Mesendoderm (in vitro differentiated cells): ENCODE data around the gene ATXN7L1.
"Not testable (repeated sequence)": the region's sequence is repeated elsewhere in the genome, so short reads cannot be mapped to it uniquely, and the experiment has no call there.

Source experiments
- DNase-seq: peaks from one replicate; pipeline ENCODE4 v3.0.0; 2013
- H2AK5ac ChIP-seq: 2 replicates; pipeline ENCODE4 v1.6.1; 2013; ENCODE audit warnings: low read length, inconsistent platforms
- H2BK120ac ChIP-seq: 2 replicates; pipeline ENCODE4 v1.6.1; 2013; ENCODE audit warnings: low read depth, mild to moderate bottlenecking, low read length, moderate library complexity, mixed read lengths
- H2BK15ac ChIP-seq: replicated peaks from 2 replicates; pipeline ENCODE4 v1.6.1; 2013; ENCODE audit warnings: low read depth, mild to moderate bottlenecking, moderate library complexity
- H2BK5ac ChIP-seq: 2 replicates; pipeline ENCODE4 v1.6.1; 2013; ENCODE audit warnings: low read length, inconsistent platforms
- H3K18ac ChIP-seq: 2 replicates; pipeline ENCODE4 v1.6.1; 2013; ENCODE audit warnings: mild to moderate bottlenecking, low read length, mixed read lengths
- H3K23ac ChIP-seq: one replicate; pipeline ENCODE4 v1.6.1; 2013; ENCODE audit warnings: low read length
- H3K27ac ChIP-seq: 2 replicates; pipeline ENCODE4 v1.5.1; 2013; ENCODE audit warnings: low read depth, mild to moderate bottlenecking, inconsistent platforms, low read length, moderate library complexity
- H3K27me3 ChIP-seq: 2 replicates; pipeline ENCODE4 v1.6.1; 2013; ENCODE audit warnings: low read length, control low read depth, mild to moderate bottlenecking, inconsistent platforms; ENCODE audit not compliant: insufficient read depth, poor library complexity
- H3K36me3 ChIP-seq: 2 replicates; pipeline ENCODE4 v1.6.1; 2013; ENCODE audit warnings: low read length, inconsistent platforms; ENCODE audit not compliant: control insufficient read depth, insufficient read depth
- H3K4ac ChIP-seq: one replicate; pipeline ENCODE4 v1.6.1; 2013; ENCODE audit warnings: low read depth, mild to moderate bottlenecking, low read length, moderate library complexity
- H3K4me1 ChIP-seq: 2 replicates; pipeline ENCODE4 v1.6.1; 2013; ENCODE audit warnings: low read depth, low read length, inconsistent platforms; ENCODE audit not compliant: control insufficient read depth
- H3K4me2 ChIP-seq: 2 replicates; pipeline ENCODE4 v1.6.1; 2013; ENCODE audit warnings: low read length
- H3K4me3 ChIP-seq: 2 replicates; pipeline ENCODE4 v1.5.1; 2013; ENCODE audit warnings: mild to moderate bottlenecking, low read length
- H3K56ac ChIP-seq: one replicate; pipeline ENCODE4 v1.6.1; 2013; ENCODE audit warnings: low read length
- H3K79me1 ChIP-seq: 2 replicates; pipeline ENCODE4 v1.6.1; 2013; ENCODE audit warnings: low read length, inconsistent platforms
- H3K79me2 ChIP-seq: 2 replicates; pipeline ENCODE4 v1.6.1; 2013; ENCODE audit warnings: mild to moderate bottlenecking, low read length; ENCODE audit not compliant: control insufficient read depth, insufficient read depth
- H3K9ac ChIP-seq: 2 replicates; pipeline ENCODE4 v1.6.1; 2013; ENCODE audit warnings: low read length, inconsistent platforms
- H4K5ac ChIP-seq: one replicate; pipeline ENCODE4 v1.6.1; 2013; ENCODE audit warnings: low read length
- H4K8ac ChIP-seq: one replicate; pipeline ENCODE4 v1.6.1; 2013; ENCODE audit warnings: low read depth, mild to moderate bottlenecking, control low read depth, low read length, moderate library complexity
- WGBS: extraction: QIAGEN DNeasy Blood & Tissue Kit; methylation state at CpG from one replicate; pipeline ENCODE4 v1.1.7; 2013; ENCODE audit warnings: low lambda C conversion rate, missing lambda C conversion rate; ENCODE audit not compliant: insufficient coverage; ENCODE audit errors: extremely low coverage; 5-methylcytosine and 5-hydroxymethylcytosine counted together

The ATXN7L1 gene

DNA sequence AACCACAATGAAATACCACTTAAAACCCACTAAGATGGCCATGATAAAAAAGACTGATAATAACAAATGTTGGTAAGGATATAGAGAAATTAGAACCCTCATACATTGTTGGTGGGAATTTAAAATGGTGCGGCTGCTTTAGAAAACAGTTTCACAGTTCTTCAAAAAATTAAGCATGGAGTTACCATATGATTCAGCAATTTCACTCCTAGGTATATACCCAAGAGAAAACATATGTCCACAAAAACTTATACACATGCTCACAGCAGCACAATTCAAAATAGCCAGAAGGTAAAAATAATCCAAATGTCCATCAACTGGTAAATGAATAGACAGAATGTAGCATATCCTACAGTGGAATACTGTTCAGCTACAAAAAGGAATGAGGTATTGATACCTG is 30.0 kb downstream of the ATXN7L1 start:
- Histone ChIP-seq H3K79me2 (peaks cover 4% of the 10 kb centered on the region), H2AK5ac (no peak overlapping the region), H3K9ac (no peak overlapping the region), H2BK120ac (no peak overlapping the region), H3K36me3 (no peaks in the 10 kb centered on the region), H3K4me2 (no peak overlapping the region), H2BK15ac (no peak overlapping the region), H3K79me1 (peaks cover 6% of the 10 kb centered on the region), H3K56ac (no peak overlapping the region), H3K18ac (no peak overlapping the region), H3K27me3 (no peaks in the 10 kb centered on the region), H2BK5ac (no peak overlapping the region), H3K4ac (no peak overlapping the region), H3K4me1 (peaks cover 11% of the 10 kb centered on the region), H4K8ac (no peak overlapping the region), H3K23ac (no peak overlapping the region), H3K27ac (no peak overlapping the region), H4K5ac (no peak overlapping the region), H3K4me3 (no peak overlapping the region)
- no peak for DNase-seq
- WGBS: no CpG with 5 or more reads among the region's 1 CpG

GRCh38 chr7:105844681-105845080 is 31.7 kb downstream of the ATXN7L1 start:
- not testable (repeated sequence) for H2AK5ac ChIP-seq, H3K27ac ChIP-seq, H3K4me2 ChIP-seq, H4K8ac ChIP-seq, H3K23ac ChIP-seq, H3K56ac ChIP-seq, H3K79me1 ChIP-seq, H3K4me3 ChIP-seq, H2BK120ac ChIP-seq, H3K18ac ChIP-seq, H3K9ac ChIP-seq, H3K27me3 ChIP-seq, H4K5ac ChIP-seq, H3K4me1 ChIP-seq, H2BK5ac ChIP-seq, H3K79me2 ChIP-seq, H2BK15ac ChIP-seq, H3K36me3 ChIP-seq, H3K4ac ChIP-seq, DNase-seq
- no CpG with 5 or more reads among the region's 5 CpGs for WGBS

- no peak overlapping the region for H2AK5ac ChIP-seq
- no peak overlapping the region for H4K8ac ChIP-seq
- H3K4me2 ChIP-seq: no peak overlapping the region
- H3K4me1 ChIP-seq: peaks cover 15% of the 10 kb centered on the region
- no peak overlapping the region for H3K4me3 ChIP-seq
- H3K79me2 ChIP-seq: peaks cover 2% of the 10 kb centered on the region
- H3K23ac ChIP-seq: no peak overlapping the region
- H2BK15ac ChIP-seq: no peak overlapping the region
- WGBS: no CpG with 5 or more reads among the region's 3 CpGs
- no peaks in the 10 kb centered on the region for H3K27me3 ChIP-seq
- H2BK120ac ChIP-seq: no peak overlapping the region
- H4K5ac ChIP-seq: no peak overlapping the region
- H3K18ac ChIP-seq: no peak overlapping the region
- DNase-seq: no peak
- no peak overlapping the region for H3K27ac ChIP-seq
- H3K56ac ChIP-seq: no peak overlapping the region
- no peak overlapping the region for H2BK5ac ChIP-seq
- H3K9ac ChIP-seq: no peak overlapping the region
- no peaks in the 10 kb centered on the region for H3K36me3 ChIP-seq
- H3K4ac ChIP-seq: no peak overlapping the region
- H3K79me1 ChIP-seq: peaks cover 4% of the 10 kb centered on the region
Measured at GRCh38 chr7:105841866-105842265, 34.5 kb downstream of the ATXN7L1 start.

GRCh38 chr7:105840981-105841749 is 35.2 kb downstream of the ATXN7L1 start:
- H3K79me2 ChIP-seq: peaks cover 2% of the 10 kb centered on the region
- no peak overlapping the region for H3K4me2 ChIP-seq
- H3K79me1 ChIP-seq: peaks cover 8% of the 10 kb centered on the region
- no peak overlapping the region for H3K18ac ChIP-seq
- H3K4me1 ChIP-seq: peaks cover 15% of the 10 kb centered on the region
- H3K36me3 ChIP-seq: no peaks in the 10 kb centered on the region
- H3K27me3 ChIP-seq: no peaks in the 10 kb centered on the region
- no peak overlapping the region for H4K5ac ChIP-seq
- H3K4me3 ChIP-seq: no peak overlapping the region
- no peak overlapping the region for H2BK5ac ChIP-seq
- H3K23ac ChIP-seq: peak overlapping the region; percentile 18
- no peak overlapping the region for H2AK5ac ChIP-seq
- no peak overlapping the region for H3K9ac ChIP-seq
- H2BK15ac ChIP-seq: no peak overlapping the region
- no peak overlapping the region for H2BK120ac ChIP-seq
- no peak for DNase-seq
- H3K4ac ChIP-seq: no peak overlapping the region
- H4K8ac ChIP-seq: no peak overlapping the region
- no peak overlapping the region for H3K56ac ChIP-seq
- H3K27ac ChIP-seq: no peak overlapping the region
- no CpG with 5 or more reads among the region's 8 CpGs for WGBS

DNA sequence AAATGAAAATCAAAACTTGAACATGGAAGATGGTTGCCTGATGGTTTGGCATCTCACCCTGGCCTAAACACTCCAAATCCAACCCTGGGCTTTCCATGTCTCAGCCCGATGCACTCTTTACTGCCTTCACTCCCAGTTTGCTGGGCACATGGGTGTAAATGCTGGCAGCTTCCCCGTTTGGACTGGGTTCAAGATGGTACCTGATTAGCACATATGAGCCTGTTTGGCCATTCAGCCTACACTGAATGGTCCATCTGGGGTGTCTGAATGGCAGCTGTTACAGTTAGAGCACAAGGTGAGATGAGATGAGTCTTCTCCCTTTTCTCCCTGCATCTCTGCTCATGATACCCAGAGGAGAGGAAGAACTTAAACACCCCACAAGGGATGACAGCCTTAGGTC is 37.1 kb downstream of the ATXN7L1 start:
- H3K4me1 ChIP-seq: peaks cover 15% of the 10 kb centered on the region
- no peak overlapping the region for H4K8ac ChIP-seq
- H2BK5ac ChIP-seq: no peak overlapping the region
- no peak overlapping the region for H2BK15ac ChIP-seq
- peaks cover 8% of the 10 kb centered on the region for H3K79me1 ChIP-seq
- H3K4me3 ChIP-seq: no peak overlapping the region
- peaks cover 2% of the 10 kb centered on the region for H3K79me2 ChIP-seq
- DNase-seq: no peak
- no peak overlapping the region for H3K9ac ChIP-seq
- H3K36me3 ChIP-seq: no peaks in the 10 kb centered on the region
- no CpG with 5 or more reads among the region's 2 CpGs for WGBS
- no peaks in the 10 kb centered on the region for H3K27me3 ChIP-seq
- H3K4me2 ChIP-seq: no peak overlapping the region
- H2AK5ac ChIP-seq: no peak overlapping the region
- H2BK120ac ChIP-seq: no peak overlapping the region
- no peak overlapping the region for H3K18ac ChIP-seq
- H3K4ac ChIP-seq: no peak overlapping the region
- no peak overlapping the region for H3K27ac ChIP-seq
- no peak overlapping the region for H3K23ac ChIP-seq
- H4K5ac ChIP-seq: no peak overlapping the region
- no peak overlapping the region for H3K56ac ChIP-seq
